ENCODE results near the gene LEPR.
"Not testable (repeated sequence)": the region's sequence is repeated elsewhere in the genome, so short reads cannot be mapped to it uniquely, and the experiment has no call there.

LEPR gene

GRCh38 chr1:65444128-65444640 is 23.7 kb downstream of the LEPR start:
- Histone ChIP-seq H3K9ac (ENCODE audit: low read length) (no peak overlapping the region), H2BK12ac (ENCODE audit: low read length in 2 of 2) (no peak overlapping the region), H3K23ac (ENCODE audit: low read length in 2 of 2) (no peak overlapping the region), H2AFZ (ENCODE audit: low read depth, low read length) (no peak overlapping the region), H3K79me1 (replicated peaks; ENCODE audit: low read length, poor library complexity, severe bottlenecking) (peaks cover 3% of the 10 kb centered on the region), H4K91ac (ENCODE audit: low read length) (no peak overlapping the region), H4K8ac (ENCODE audit: low read length) (no peak overlapping the region), H3K4me1 (ENCODE audit: control insufficient read depth, insufficient read depth, low read depth, low read length) (peaks cover 3% of the 10 kb centered on the region), H2BK120ac (ENCODE audit: low read depth, low read length) (no peak overlapping the region), H3K9me3 (ENCODE audit: control insufficient read depth, low read length) (no peaks in the 10 kb centered on the region), H3K14ac (ENCODE audit: low read length in 2 of 2) (no peak overlapping the region), H3K36me3 (ENCODE audit: control insufficient read depth in 1 of 2, insufficient read depth in 2 of 2, low read depth in 1 of 2, low read length in 2 of 2) (no peaks in the 10 kb centered on the region), H3K4ac (ENCODE audit: low read depth in 1 of 2, low read length in 2 of 2) (peak overlapping the region in 1 of 2 experiments; percentile 28), H3K27ac (ENCODE audit: low read length, poor library complexity, severe bottlenecking) (no peak overlapping the region), H2BK15ac (ENCODE audit: low read depth, poor library complexity, severe bottlenecking) (no peak overlapping the region), H3K18ac (ENCODE audit: low read depth in 1 of 2, low read length in 2 of 2) (no peak overlapping the region), H3K4me2 (ENCODE audit: low read length, poor library complexity, severe bottlenecking) (no peak overlapping the region), H2AK5ac (ENCODE audit: low read length, severe bottlenecking) (no peak overlapping the region), H2BK5ac (ENCODE audit: low read depth, low read length, poor library complexity, severe bottlenecking) (no peak overlapping the region), H3K4me3 (ENCODE audit: insufficient read depth in 1 of 2, low read depth in 1 of 2, low read length in 2 of 2) (no peak overlapping the region), H3K27me3 (ENCODE audit: control insufficient read depth in 1 of 2, insufficient read depth in 1 of 2, low read length in 2 of 2) (no peaks in the 10 kb centered on the region)
- WGBS = 53% methylated on average over 3 of the region's 5 CpGs
- DNase-seq = no peak

GRCh38 chr1:65445837-65446236 is 25.4 kb downstream of the LEPR start:
- Histone ChIP-seq H3K18ac (ENCODE audit: low read depth in 1 of 2, low read length in 2 of 2) (no peak overlapping the region), H2BK15ac (ENCODE audit: low read depth, poor library complexity, severe bottlenecking) (no peak overlapping the region), H3K4me3 (ENCODE audit: insufficient read depth in 1 of 2, low read depth in 1 of 2, low read length in 2 of 2) (no peak overlapping the region), H3K9ac (ENCODE audit: low read length) (no peak overlapping the region), H2BK12ac (ENCODE audit: low read length in 2 of 2) (no peak overlapping the region), H3K4me2 (ENCODE audit: low read length, poor library complexity, severe bottlenecking) (no peak overlapping the region), H3K14ac (ENCODE audit: low read length in 2 of 2) (no peak overlapping the region), H3K27me3 (ENCODE audit: control insufficient read depth in 1 of 2, insufficient read depth in 1 of 2, low read length in 2 of 2) (no peaks in the 10 kb centered on the region), H2BK120ac (ENCODE audit: low read depth, low read length) (no peak overlapping the region), H3K23ac (ENCODE audit: low read length in 2 of 2) (no peak overlapping the region), H2BK5ac (ENCODE audit: low read depth, low read length, poor library complexity, severe bottlenecking) (no peak overlapping the region), H3K27ac (ENCODE audit: low read length, poor library complexity, severe bottlenecking) (no peak overlapping the region), H2AK5ac (ENCODE audit: low read length, severe bottlenecking) (no peak overlapping the region), H4K8ac (ENCODE audit: low read length) (no peak overlapping the region), H3K4ac (ENCODE audit: low read depth in 1 of 2, low read length in 2 of 2) (no peak overlapping the region), H4K91ac (ENCODE audit: low read length) (no peak overlapping the region), H2AFZ (ENCODE audit: low read depth, low read length) (no peak overlapping the region), H3K9me3 (ENCODE audit: control insufficient read depth, low read length) (no peaks in the 10 kb centered on the region), H3K79me1 (replicated peaks; ENCODE audit: low read length, poor library complexity, severe bottlenecking) (peaks cover 6% of the 10 kb centered on the region), H3K36me3 (ENCODE audit: control insufficient read depth in 1 of 2, insufficient read depth in 2 of 2, low read depth in 1 of 2, low read length in 2 of 2) (no peaks in the 10 kb centered on the region), H3K4me1 (ENCODE audit: control insufficient read depth, insufficient read depth, low read depth, low read length) (peaks cover 6% of the 10 kb centered on the region)
- DNase-seq = no peak
- 100% methylated on average over 1 of the region's 1 CpG for WGBS

- peaks cover 6% of the 10 kb centered on the region for H3K4me1 ChIP-seq (ENCODE audit: control insufficient read depth, insufficient read depth, low read depth, low read length)
- H3K4me2 ChIP-seq (ENCODE audit: low read length, poor library complexity, severe bottlenecking) = no peak overlapping the region
- no peak overlapping the region for H3K23ac ChIP-seq (ENCODE audit: low read length in 2 of 2)
- no peaks in the 10 kb centered on the region for H3K36me3 ChIP-seq (ENCODE audit: control insufficient read depth in 1 of 2, insufficient read depth in 2 of 2, low read depth in 1 of 2, low read length in 2 of 2)
- H2BK120ac ChIP-seq (ENCODE audit: low read depth, low read length) = no peak overlapping the region
- no peak overlapping the region for H2BK5ac ChIP-seq (ENCODE audit: low read depth, low read length, poor library complexity, severe bottlenecking)
- peaks cover 3% of the 10 kb centered on the region for H3K79me1 ChIP-seq (replicated peaks; ENCODE audit: low read length, poor library complexity, severe bottlenecking)
- H3K27ac ChIP-seq (ENCODE audit: low read length, poor library complexity, severe bottlenecking) = no peak overlapping the region
- no peak overlapping the region for H3K4me3 ChIP-seq (ENCODE audit: insufficient read depth in 1 of 2, low read depth in 1 of 2, low read length in 2 of 2)
- no peak for DNase-seq
- H3K4ac ChIP-seq (ENCODE audit: low read depth in 1 of 2, low read length in 2 of 2) = no peak overlapping the region
- peak overlapping the region in 1 of 2 experiments; percentile 21 for H3K18ac ChIP-seq (ENCODE audit: low read depth in 1 of 2, low read length in 2 of 2)
- H4K91ac ChIP-seq (ENCODE audit: low read length) = peak overlapping the region; percentile 80
- H2BK12ac ChIP-seq (ENCODE audit: low read length in 2 of 2) = no peak overlapping the region
- H3K9me3 ChIP-seq (ENCODE audit: control insufficient read depth, low read length) = no peaks in the 10 kb centered on the region
- H3K27me3 ChIP-seq (ENCODE audit: control insufficient read depth in 1 of 2, insufficient read depth in 1 of 2, low read length in 2 of 2) = no peaks in the 10 kb centered on the region
- no peak overlapping the region for H2AK5ac ChIP-seq (ENCODE audit: low read length, severe bottlenecking)
- no peak overlapping the region for H3K9ac ChIP-seq (ENCODE audit: low read length)
- no peak overlapping the region for H3K14ac ChIP-seq (ENCODE audit: low read length in 2 of 2)
- WGBS = 92% methylated on average over 3 of the region's 4 CpGs
- H2AFZ ChIP-seq (ENCODE audit: low read depth, low read length) = no peak overlapping the region
- H4K8ac ChIP-seq (ENCODE audit: low read length) = peak overlapping the region; percentile 69
- H2BK15ac ChIP-seq (ENCODE audit: low read depth, poor library complexity, severe bottlenecking) = peak overlapping the region; percentile 80
Observed at GRCh38 chr1:65449214-65449823, 28.9 kb downstream of the LEPR start.

GRCh38 chr1:65455678-65456077 is 35.2 kb downstream of the LEPR start:
- not testable (repeated sequence) for H3K4me1 ChIP-seq (ENCODE audit: control insufficient read depth, insufficient read depth, low read depth, low read length); H4K91ac ChIP-seq (ENCODE audit: low read length); H2AK5ac ChIP-seq (ENCODE audit: low read length, severe bottlenecking); H4K8ac ChIP-seq (ENCODE audit: low read length); H2BK12ac ChIP-seq (ENCODE audit: low read length in 2 of 2); H3K79me1 ChIP-seq (replicated peaks; ENCODE audit: low read length, poor library complexity, severe bottlenecking); H3K4me2 ChIP-seq (ENCODE audit: low read length, poor library complexity, severe bottlenecking); DNase-seq; H3K27ac ChIP-seq (ENCODE audit: low read length, poor library complexity, severe bottlenecking); H3K14ac ChIP-seq (ENCODE audit: low read length in 2 of 2); H3K9me3 ChIP-seq (ENCODE audit: control insufficient read depth, low read length); H3K36me3 ChIP-seq (ENCODE audit: control insufficient read depth in 1 of 2, insufficient read depth in 2 of 2, low read depth in 1 of 2, low read length in 2 of 2); H3K4ac ChIP-seq (ENCODE audit: low read depth in 1 of 2, low read length in 2 of 2); H3K27me3 ChIP-seq (ENCODE audit: control insufficient read depth in 1 of 2, insufficient read depth in 1 of 2, low read length in 2 of 2); H2BK5ac ChIP-seq (ENCODE audit: low read depth, low read length, poor library complexity, severe bottlenecking); H2BK120ac ChIP-seq (ENCODE audit: low read depth, low read length); H2AFZ ChIP-seq (ENCODE audit: low read depth, low read length); H2BK15ac ChIP-seq (ENCODE audit: low read depth, poor library complexity, severe bottlenecking); H3K4me3 ChIP-seq (ENCODE audit: insufficient read depth in 1 of 2, low read depth in 1 of 2, low read length in 2 of 2); H3K18ac ChIP-seq (ENCODE audit: low read depth in 1 of 2, low read length in 2 of 2); H3K9ac ChIP-seq (ENCODE audit: low read length); H3K23ac ChIP-seq (ENCODE audit: low read length in 2 of 2)
- 85% methylated on average over 9 of the region's 10 CpGs for WGBS
